ENCODE results near the gene TRA2A. TPM values are rescaled to one million over a fixed set of nuclear protein-coding genes. Genes with fewer than 3 reads are reported as not detected.
A peak's percentile ranks its signal among the peaks of the same experiment; 100 is the strongest.

The TRA2A gene
- total and polyA plus RNA-seq, 2 of the 13 experiments (the other 11 are each of a cell fraction or from before 2014, with no cell fraction given), result 39.1 to 41.6 TPM

- DNase-seq (ENCODE audit: low spot score) (no peak), FAIRE-seq (peak; percentile 12), ATAC-seq (no peak)
- H4K20me1 ChIP-seq (ENCODE audit: insufficient read depth, low read length), result peaks cover 49% of the 10 kb centered on the region
- peaks cover 5 to 33% of the 10 kb centered on the region in 2 experiments; a peak in 4 of 5 replicates for H3K36me3 ChIP-seq (replicated peaks in 1 of 2; ENCODE audit: control insufficient read depth in 1 of 2, insufficient read depth in 2 of 2, low read length in 2 of 2)
- H3K9me3 ChIP-seq (ENCODE audit: low read length), result no peaks in the 10 kb centered on the region
- intact Hi-C loops (cut with micrococcal nuclease; ENCODE audit: unreplicated experiment), result loop anchor here (2.0 kb wide), 1 partner anchor 14 kb away; no protein-coding TSS in a partner anchor
- no peak overlapping the region for H2AFZ ChIP-seq (ENCODE audit: low read length)
- POLR2A ChIA-PET, result interaction anchor here (0.7 to 2.3 kb wide), 3 partner anchors 9 to 170 kb away, joined by 3 to 5 read pairs (median 4); no protein-coding TSS in a partner anchor
- no peak overlapping the region for H3K9ac ChIP-seq (ENCODE audit: insufficient read depth, low read depth, low read length)
- TF ChIP-seq DPF2 (CRISPR knock-in tag; IDR thresholded peaks at IDR 0.05; ENCODE audit: borderline replicate concordance, low read depth) (no peak), RXRA (CRISPR knock-in tag; IDR thresholded peaks at IDR 0.05) (no peak), RAD21 (CRISPR knock-in tag; IDR thresholded peaks at IDR 0.05) (no peak), JDP2 (CRISPR knock-in tag; IDR thresholded peaks at IDR 0.05; ENCODE audit: borderline replicate concordance) (no peak), MED1 (CRISPR knock-in tag; IDR thresholded peaks at IDR 0.05) (no peak), FOSL2 (CRISPR knock-in tag; IDR thresholded peaks at IDR 0.05) (no peak), ZNF136 (CRISPR knock-in tag; IDR thresholded peaks at IDR 0.05; ENCODE audit: low read depth) (no peak), ZNF12 (CRISPR knock-in tag; IDR thresholded peaks at IDR 0.05) (no peak), CTCF (CRISPR knock-in tag; IDR thresholded peaks at IDR 0.05) (peak; percentile 50), CAMTA2 (CRISPR knock-in tag; IDR thresholded peaks at IDR 0.05; ENCODE audit: borderline replicate concordance) (no peak), NCOA1 (CRISPR knock-in tag; IDR thresholded peaks at IDR 0.05) (no peak), ZNF616 (CRISPR knock-in tag; IDR thresholded peaks at IDR 0.05; ENCODE audit: low read depth) (no peak), STAG1 (CRISPR knock-in tag; IDR thresholded peaks at IDR 0.05) (peak; percentile 47)
- TF ChIP-seq, protein P1, sequence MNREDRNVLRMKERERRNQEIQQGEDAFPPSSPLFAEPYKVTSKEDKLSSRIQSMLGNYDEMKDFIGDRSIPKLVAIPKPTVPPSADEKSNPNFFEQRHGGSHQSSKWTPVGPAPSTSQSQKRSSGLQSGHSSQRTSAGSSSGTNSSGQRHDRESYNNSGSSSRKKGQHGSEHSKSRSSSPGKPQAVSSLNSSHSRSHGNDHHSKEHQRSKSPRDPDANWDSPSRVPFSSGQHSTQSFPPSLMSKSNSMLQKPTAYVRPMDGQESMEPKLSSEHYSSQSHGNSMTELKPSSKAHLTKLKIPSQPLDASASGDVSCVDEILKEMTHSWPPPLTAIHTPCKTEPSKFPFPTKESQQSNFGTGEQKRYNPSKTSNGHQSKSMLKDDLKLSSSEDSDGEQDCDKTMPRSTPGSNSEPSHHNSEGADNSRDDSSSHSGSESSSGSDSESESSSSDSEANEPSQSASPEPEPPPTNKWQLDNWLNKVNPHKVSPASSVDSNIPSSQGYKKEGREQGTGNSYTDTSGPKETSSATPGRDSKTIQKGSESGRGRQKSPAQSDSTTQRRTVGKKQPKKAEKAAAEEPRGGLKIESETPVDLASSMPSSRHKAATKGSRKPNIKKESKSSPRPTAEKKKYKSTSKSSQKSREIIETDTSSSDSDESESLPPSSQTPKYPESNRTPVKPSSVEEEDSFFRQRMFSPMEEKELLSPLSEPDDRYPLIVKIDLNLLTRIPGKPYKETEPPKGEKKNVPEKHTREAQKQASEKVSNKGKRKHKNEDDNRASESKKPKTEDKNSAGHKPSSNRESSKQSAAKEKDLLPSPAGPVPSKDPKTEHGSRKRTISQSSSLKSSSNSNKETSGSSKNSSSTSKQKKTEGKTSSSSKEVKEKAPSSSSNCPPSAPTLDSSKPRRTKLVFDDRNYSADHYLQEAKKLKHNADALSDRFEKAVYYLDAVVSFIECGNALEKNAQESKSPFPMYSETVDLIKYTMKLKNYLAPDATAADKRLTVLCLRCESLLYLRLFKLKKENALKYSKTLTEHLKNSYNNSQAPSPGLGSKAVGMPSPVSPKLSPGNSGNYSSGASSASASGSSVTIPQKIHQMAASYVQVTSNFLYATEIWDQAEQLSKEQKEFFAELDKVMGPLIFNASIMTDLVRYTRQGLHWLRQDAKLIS (CRISPR knock-in tag; IDR thresholded peaks at IDR 0.05), result no peak
- no peak overlapping the region for H3K4me3 ChIP-seq (replicated peaks in 1 of 3; ENCODE audit: insufficient read depth in 1 of 3, low read depth in 2 of 3, low read length in 3 of 3)
- no peak overlapping the region for H3K4me2 ChIP-seq (ENCODE audit: low read depth, low read length)
- in situ Hi-C loops (cut with HindIII; ENCODE audit: extremely low pct_ligation_motif_present, low pct_unique_long_range_greater_than_20kb), result no loop called here
- BruUV-seq (replicated peaks), result no TSS peak
- no peak overlapping the region for H3K27ac ChIP-seq (ENCODE audit: extremely low read length, insufficient read depth, low read length)
- 86% methylated on average over 2 of the region's 2 CpGs for WGBS (ENCODE audit: low lambda C conversion rate)
- no peaks in the 10 kb centered on the region; a peak in 1 of 5 replicates for H3K27me3 ChIP-seq (ENCODE audit: control insufficient read depth in 1 of 2, insufficient read depth in 2 of 2, low read length in 2 of 2)
- peaks cover 96% of the 10 kb centered on the region for H3K79me2 ChIP-seq (ENCODE audit: insufficient read depth, low read length)
- CTCF ChIA-PET (ENCODE audit: low intra/inter-chr PET ratio, low total read pairs), result interaction anchor here (0.9 to 1.4 kb wide), 2 partner anchors 32 to 185 kb away, joined by 3 to 4 read pairs; no protein-coding TSS in a partner anchor
- peaks cover 66% of the 10 kb centered on the region for H3K4me1 ChIP-seq (ENCODE audit: insufficient read depth, low read length)
Observed at GRCh38 chr7:23462846-23463245, 68.9 kb downstream of the TRA2A start.

All from HepG2 (cell line).